Naive thymus-derived CD4-positive, alpha-beta T cell (primary cell): ENCODE results near the gene SUPT6H. TPM values are rescaled to one million over a fixed set of nuclear protein-coding genes. Genes with fewer than 3 reads are reported as not detected.
"Not testable (repeated sequence)": the region's sequence is repeated elsewhere in the genome, so short reads cannot be mapped to it uniquely, and the experiment has no call there.

Experiments
- ATAC-seq: fragments of 150-1000 bp; cut with Tn5 transposase; 2 replicates; pipeline ENCODE4 v1.10.0; 2021; ENCODE audit warnings: mild to moderate bottlenecking, moderate library complexity
- CTCF ChIA-PET: fragments of 350-600 bp; sonication (Branson Sonifier 250); formaldehyde crosslinking; loops from one replicate; lab custom pipeline; 2021; ENCODE audit warnings: antibody characterized with exemption; lab: Charles Lee
- POLR2A ChIA-PET: fragments of 350-600 bp; sonication (Branson Sonifier 250); formaldehyde crosslinking; loops from one replicate; lab custom pipeline; 2021; ENCODE audit warnings: antibody characterized with exemption, inconsistent platforms; lab: Charles Lee
- DNase-seq, 9 donors: peaks; one replicate each; pipeline versions ENCODE4 v3.0.0 to v3.0.0-alpha.2; 2020 to 2022; ENCODE audit warnings: mixed read lengths in 1 of 9
- H3K27ac ChIP-seq: one replicate; pipeline ENCODE4 v1.7.0; 2013; ENCODE audit warnings: mild to moderate bottlenecking, low read depth, low read length, moderate library complexity
- H3K27me3 ChIP-seq, 2 donors: one replicate each; pipeline ENCODE4 v1.7.0; 2013; ENCODE audit warnings: low read length in 2 of 2, mild to moderate bottlenecking in 2 of 2, moderate library complexity in 2 of 2; ENCODE audit not compliant: control insufficient read depth in 2 of 2, insufficient read depth in 2 of 2
- H3K36me3 ChIP-seq, 3 experiments: 1 replicate in 2 of 3; 2 replicates in 1 of 3; pipeline ENCODE4 v1.7.0; 2013; ENCODE audit warnings: low read length in 3 of 3, mild to moderate bottlenecking in 3 of 3, moderate library complexity in 1 of 3; ENCODE audit not compliant: insufficient read depth in 3 of 3, control insufficient read depth in 2 of 3
- H3K4me1 ChIP-seq, 2 donors: one replicate each; pipeline ENCODE4 v1.7.0; 2013; ENCODE audit warnings: low read length in 2 of 2, mild to moderate bottlenecking in 2 of 2, moderate library complexity in 1 of 2; ENCODE audit not compliant: control insufficient read depth in 2 of 2, insufficient read depth in 2 of 2
- H3K4me3 ChIP-seq: 2 replicates; pipeline ENCODE4 v1.7.0; 2013; ENCODE audit warnings: mild to moderate bottlenecking, low read length
- H3K9me3 ChIP-seq, 3 experiments: 1 replicate in 2 of 3; 2 replicates in 1 of 3; pipeline ENCODE4 v1.7.0; 2013; ENCODE audit warnings: low read length in 3 of 3; ENCODE audit not compliant: control insufficient read depth in 2 of 3
- H3K27ac Mint-ChIP-seq, 9 donors: one replicate each; pipeline ENCODE4 v1.8.0; 2020 to 2022; ENCODE audit warnings: mixed read lengths in 9 of 9, mild to moderate bottlenecking in 8 of 9, moderate library complexity in 5 of 9, inconsistent platforms in 2 of 9
- H3K27me3 Mint-ChIP-seq, 5 donors: one replicate each; pipeline ENCODE4 v1.8.0; 2021 to 2022; ENCODE audit warnings: mixed read lengths in 5 of 5, mild to moderate bottlenecking in 1 of 5
- H3K36me3 Mint-ChIP-seq, 5 donors: one replicate each; pipeline ENCODE4 v1.8.0; 2020 to 2022; ENCODE audit warnings: mixed read lengths in 5 of 5, mild to moderate bottlenecking in 3 of 5, inconsistent platforms in 1 of 5
- H3K4me1 Mint-ChIP-seq, 7 donors: one replicate each; pipeline ENCODE4 v1.8.0; 2020 to 2022; ENCODE audit warnings: mixed read lengths in 7 of 7, mild to moderate bottlenecking in 3 of 7, inconsistent platforms in 1 of 7
- H3K4me3 Mint-ChIP-seq, 10 donors: one replicate each; pipeline ENCODE4 v1.8.0; 2020 to 2022; ENCODE audit warnings: mild to moderate bottlenecking in 10 of 10, mixed read lengths in 10 of 10, moderate library complexity in 6 of 10, inconsistent platforms in 2 of 10
- H3K9me3 Mint-ChIP-seq, 11 donors: one replicate each; pipeline ENCODE4 v1.8.0; 2020 to 2022; ENCODE audit warnings: mixed read lengths in 11 of 11, mild to moderate bottlenecking in 4 of 11, inconsistent platforms in 1 of 11, moderate library complexity in 1 of 11
- intact Hi-C, 2 donors: fragments of 100-400 bp; cut with micrococcal nuclease; formaldehyde crosslinking; loops; one replicate each; pipeline ENCODE4 v1.15.1; 2023
- polyA plus RNA-seq, 2 donors: library from polyadenylated mRNA; unstranded; fragments of 300-500 nt; fragmentation: Illumina TruSeq; gene quantifications; one replicate each; pipeline ENCODE4 v1.2.3, GENCODE V29; 2021
- total RNA-seq, 6 experiments: library from RNA in 5 of 6; stranded (reverse) in 5 of 6; gene quantifications; 1 replicate in 5 of 6; 2 replicates in 1 of 6; pipeline ENCODE4 v1.2.3 and lab custom pipeline; 2021 to 2026

SUPT6H gene
- total and polyA plus RNA-seq, 7 experiments from 2014 or later, result 9.8 to 132 (median 92.9) TPM

- no peak overlapping the region for H3K27ac ChIP-seq
- DNase-seq (no peak), ATAC-seq (no peak)
- H3K9me3 ChIP-seq, result no peaks in the 10 kb centered on the region
- H3K36me3 ChIP-seq, result peaks cover 0 to 31% (median 4%) of the 10 kb centered on the region in 3 experiments
- peak overlapping the region in 1 of 9 donors; percentile 5 for H3K27ac Mint-ChIP-seq
- no peaks in the 10 kb centered on the region for H3K27me3 ChIP-seq
- peaks cover 0 to 25% (median 8%) of the 10 kb centered on the region in 5 donors for H3K36me3 Mint-ChIP-seq
- H3K4me3 Mint-ChIP-seq, result no peak overlapping the region
- peaks cover 6 to 15% of the 10 kb centered on the region in 2 donors for H3K4me1 ChIP-seq
- H3K27me3 Mint-ChIP-seq, result no peaks in the 10 kb centered on the region
- intact Hi-C loops, result no loop called here
- H3K4me3 ChIP-seq, result no peak overlapping the region
- peaks cover 16 to 53% (median 46%) of the 10 kb centered on the region in 7 donors for H3K4me1 Mint-ChIP-seq
- ChIA-PET POLR2A (interaction anchor here (1.0 kb wide), 1 partner anchor 14 kb away, joined by 3 read pairs; no protein-coding TSS in a partner anchor), CTCF (no interaction called here)
- H3K9me3 Mint-ChIP-seq, result no peaks in the 10 kb centered on the region
These were observed 4.2 kb upstream of the SUPT6H start for GRCh38 chr17:28657756-28658155.

- Mint-ChIP-seq H3K27ac (peak overlapping the region in 2 of 9 donors; percentile 5 to 48), H3K4me1 (peaks cover 22 to 53% (median 48%) of the 10 kb centered on the region in 7 donors), H3K4me3 (peak overlapping the region in 1 of 10 donors; percentile 34), H3K36me3 (peaks cover 0 to 22% (median 8%) of the 10 kb centered on the region in 5 donors)
- ATAC-seq, H3K27ac ChIP-seq, H3K27me3 Mint-ChIP-seq, H3K27me3 ChIP-seq, CTCF ChIA-PET, DNase-seq, intact Hi-C loops, H3K9me3 ChIP-seq, H3K4me3 ChIP-seq, H3K9me3 Mint-ChIP-seq: not testable (repeated sequence)
- POLR2A ChIA-PET, result interaction anchor here (1.0 kb wide), 1 partner anchor 14 kb away, joined by 3 read pairs; no protein-coding TSS in a partner anchor
- Histone ChIP-seq H3K36me3 (peaks cover 0 to 26% (median 0%) of the 10 kb centered on the region in 3 experiments), H3K4me1 (peaks cover 12 to 21% of the 10 kb centered on the region in 2 donors)
These were observed 3.7 kb upstream of the SUPT6H start for GRCh38 chr17:28658342-28658741.

GRCh38 chr17:28658766-28659496, 3.1 kb upstream of the SUPT6H start:
- peaks cover 0 to 24% (median 8%) of the 10 kb centered on the region in 5 donors for H3K36me3 Mint-ChIP-seq
- ATAC-seq, H3K9me3 ChIP-seq: not testable (repeated sequence)

GRCh38 chr17:28659497-28659881, 2.5 kb upstream of the SUPT6H start:
- H3K36me3 Mint-ChIP-seq, result peaks cover 0 to 27% (median 8%) of the 10 kb centered on the region in 5 donors
- ATAC-seq, CTCF ChIA-PET, H3K9me3 ChIP-seq, H3K9me3 Mint-ChIP-seq, H3K27me3 Mint-ChIP-seq, H3K4me3 ChIP-seq, H3K27me3 ChIP-seq, DNase-seq, intact Hi-C loops, H3K27ac ChIP-seq: not testable (repeated sequence)
- peaks cover 24 to 32% of the 10 kb centered on the region in 2 donors for H3K4me1 ChIP-seq
- POLR2A ChIA-PET, result interaction anchor here (5.5 kb wide), 1 partner anchor 15 kb away, joined by 81 read pairs; the partner anchor contains the start of gene BLTP2
- H3K4me1 Mint-ChIP-seq, result peaks cover 33 to 64% (median 59%) of the 10 kb centered on the region in 7 donors
- peaks cover 0 to 20% (median 0%) of the 10 kb centered on the region in 3 experiments for H3K36me3 ChIP-seq
- peak overlapping the region in 1 of 9 donors; percentile 48 for H3K27ac Mint-ChIP-seq
- peak overlapping the region in 6 of 10 donors; percentile 38 to 100 (median 76) for H3K4me3 Mint-ChIP-seq

More at GRCh38 chr17:28658766-28659496, 3.1 kb upstream of the SUPT6H start:
- POLR2A ChIA-PET, CTCF ChIA-PET, H3K27me3 Mint-ChIP-seq, DNase-seq, H3K27ac Mint-ChIP-seq, H3K27me3 ChIP-seq, H3K4me3 ChIP-seq, H3K9me3 Mint-ChIP-seq, intact Hi-C loops, H3K27ac ChIP-seq: not testable (repeated sequence)
- Mint-ChIP-seq H3K4me3 (peak overlapping the region in 1 of 10 donors; percentile 34), H3K4me1 (peaks cover 28 to 58% (median 54%) of the 10 kb centered on the region in 7 donors)
- Histone ChIP-seq H3K36me3 (peaks cover 0 to 23% (median 0%) of the 10 kb centered on the region in 3 experiments), H3K4me1 (peaks cover 18 to 27% of the 10 kb centered on the region in 2 donors)

- H3K27ac ChIP-seq, result peak overlapping the region; percentile 90
- peak overlapping the region; percentile 98 to 100 (median 100) for H3K27ac Mint-ChIP-seq
- POLR2A ChIA-PET, result interaction anchor here (0.5 to 5.5 kb wide), 17 partner anchors 8 to 908 kb away, joined by 3 to 81 read pairs (median 4); partner anchors contain the start of genes ALDOC, BLTP2, NEK8 and PHF12
- H3K27me3 Mint-ChIP-seq, result no peaks in the 10 kb centered on the region
- H3K4me1 ChIP-seq, result peaks cover 25 to 35% of the 10 kb centered on the region in 2 donors
- intact Hi-C loops, result loop anchor here (1.0 to 5.0 kb wide), 13 partner anchors 17 to 630 kb away; partner anchors contain the start of genes BLTP2 (in 2 of the 2), PROCA1 (in 2 of the 2), SPAG5 (in 2 of the 2) and ALDOC (in 1 of the 2)
- H3K4me3 ChIP-seq, result peak overlapping the region; percentile 72
- no peak for ATAC-seq
- peaks cover 0 to 40% (median 17%) of the 10 kb centered on the region in 5 donors for H3K36me3 Mint-ChIP-seq
- peak overlapping the region; percentile 86 to 100 (median 99) for H3K4me3 Mint-ChIP-seq
- CTCF ChIA-PET, result interaction anchor here (0.6 to 3.0 kb wide), 2 partner anchors 16 to 245 kb away, joined by 3 to 15 read pairs; partner anchors contain the start of gene BLTP2
- H3K4me1 Mint-ChIP-seq, result peaks cover 46 to 75% (median 69%) of the 10 kb centered on the region in 7 donors
- no peaks in the 10 kb centered on the region for H3K9me3 Mint-ChIP-seq
- no peaks in the 10 kb centered on the region for H3K27me3 ChIP-seq
- H3K36me3 ChIP-seq, result peaks cover 0 to 17% (median 0%) of the 10 kb centered on the region in 3 experiments
- H3K9me3 ChIP-seq, result no peaks in the 10 kb centered on the region
- no peak for DNase-seq
These were observed 473 bp downstream of the SUPT6H start for GRCh38 chr17:28662527-28662829.

- H3K27ac Mint-ChIP-seq, result peak overlapping the region; percentile 98 to 100 (median 100)
- peaks cover 49 to 80% (median 77%) of the 10 kb centered on the region in 7 donors for H3K4me1 Mint-ChIP-seq
- H3K27me3 Mint-ChIP-seq, result no peaks in the 10 kb centered on the region
- H3K9me3 ChIP-seq, result no peaks in the 10 kb centered on the region
- peaks cover 0 to 32% (median 17%) of the 10 kb centered on the region in 5 donors for H3K36me3 Mint-ChIP-seq
- no peaks in the 10 kb centered on the region for H3K9me3 Mint-ChIP-seq
- ATAC-seq (no peak), DNase-seq (no peak)
- no peaks in the 10 kb centered on the region for H3K27me3 ChIP-seq
- no peak overlapping the region for H3K4me3 ChIP-seq
- peak overlapping the region; percentile 90 for H3K27ac ChIP-seq
- ChIA-PET CTCF (interaction anchor here (3.0 kb wide), 1 partner anchor 17 kb away, joined by 15 read pairs; the partner anchor contains the start of gene BLTP2), POLR2A (interaction anchor here (3.1 to 5.5 kb wide), 2 partner anchors 19 to 48 kb away, joined by 20 to 81 read pairs; partner anchors contain the start of genes BLTP2 and PROCA1)
- intact Hi-C loops, result loop anchor here (2.0 to 5.0 kb wide), 8 partner anchors 47 to 629 kb away; partner anchors contain the start of genes PROCA1 (in 2 of the 2), SPAG5 (in 2 of the 2), ALDOC (in 1 of the 2) and FLOT2 (in 1 of the 2)
- H3K4me1 ChIP-seq, result peaks cover 32 to 35% of the 10 kb centered on the region in 2 donors
- peaks cover 0 to 28% (median 4%) of the 10 kb centered on the region in 3 experiments for H3K36me3 ChIP-seq
- H3K4me3 Mint-ChIP-seq, result peak overlapping the region; percentile 86 to 100 (median 99)
These were observed 1.7 kb downstream of the SUPT6H start for GRCh38 chr17:28663723-28664122.
